H9 (cell line): ENCODE results near the gene PCDHGB7. TPM values are rescaled to one million over a fixed set of nuclear protein-coding genes. Genes with fewer than 3 reads are reported as not detected.

Experiments
- DNase-seq: peaks from one replicate; pipeline ENCODE4 v3.0.0-alpha.2; 2017
- H2AFZ ChIP-seq: one replicate; pipeline ENCODE4 v1.6.1; 2013; ENCODE audit warnings: mild to moderate bottlenecking, low read length, control low read depth, moderate library complexity
- H2AK5ac ChIP-seq: 2 replicates; pipeline ENCODE4 v1.6.1; 2013; ENCODE audit warnings: low read length, control low read depth, mixed read lengths; ENCODE audit not compliant: insufficient read length
- H2BK120ac ChIP-seq: one replicate; pipeline ENCODE4 v1.6.1; 2013; ENCODE audit warnings: low read depth, mild to moderate bottlenecking, low read length, control low read depth, inconsistent platforms; ENCODE audit not compliant: poor library complexity, severe bottlenecking
- H2BK12ac ChIP-seq: 2 replicates; pipeline ENCODE4 v1.6.1; 2013; ENCODE audit warnings: low read length, control low read depth, mixed read lengths, low read depth; ENCODE audit not compliant: insufficient read length
- H2BK15ac ChIP-seq: 2 replicates; pipeline ENCODE4 v1.6.1; 2013; ENCODE audit warnings: low read depth, low read length, control low read depth
- H2BK20ac ChIP-seq: one replicate; pipeline ENCODE4 v1.6.1; 2013; ENCODE audit warnings: low read depth, mild to moderate bottlenecking, low read length, control low read depth, inconsistent platforms; ENCODE audit not compliant: poor library complexity, severe bottlenecking
- H2BK5ac ChIP-seq: 2 replicates; pipeline ENCODE4 v1.6.1; 2013; ENCODE audit warnings: low read length, control low read depth, mixed read lengths; ENCODE audit not compliant: insufficient read length
- H3K14ac ChIP-seq: 2 replicates; pipeline ENCODE4 v1.6.1; 2013; ENCODE audit warnings: low read length, control low read depth; ENCODE audit not compliant: insufficient read depth
- H3K18ac ChIP-seq: 2 replicates; pipeline ENCODE4 v1.6.1; 2013; ENCODE audit warnings: low read depth, mild to moderate bottlenecking, mixed read lengths, low read length, control low read depth; ENCODE audit not compliant: insufficient read length
- H3K23ac ChIP-seq: 2 replicates; pipeline ENCODE4 v1.6.1; 2013; ENCODE audit warnings: low read length, control low read depth, mixed read lengths, low read depth; ENCODE audit not compliant: insufficient read length
- H3K23me2 ChIP-seq: 2 replicates; pipeline ENCODE4 v1.6.1; 2013; ENCODE audit warnings: low read depth, mild to moderate bottlenecking, mixed read lengths, low read length, control low read depth; ENCODE audit not compliant: insufficient read length, poor library complexity, severe bottlenecking
- H3K27ac ChIP-seq: 2 replicates; pipeline ENCODE4 v1.5.1; 2013; ENCODE audit warnings: low read length, control low read depth, mixed read lengths, low read depth; ENCODE audit not compliant: insufficient read length
- H3K27me3 ChIP-seq: 2 replicates; pipeline ENCODE4 v1.6.1; 2013; ENCODE audit warnings: low read length, control low read depth, inconsistent platforms; ENCODE audit not compliant: insufficient read depth
- H3K4ac ChIP-seq: 2 replicates; pipeline ENCODE4 v1.6.1; 2013; ENCODE audit warnings: low read depth, mild to moderate bottlenecking, control low read depth, inconsistent platforms, low read length, moderate library complexity
- H3K4me1 ChIP-seq: 2 replicates; pipeline ENCODE4 v1.6.1; 2013; ENCODE audit warnings: low read length, control low read depth, inconsistent platforms; ENCODE audit not compliant: insufficient read depth
- H3K4me2 ChIP-seq: 2 replicates; pipeline ENCODE4 v1.6.1; 2013; ENCODE audit warnings: low read length, control low read depth, mixed read lengths; ENCODE audit not compliant: insufficient read length, insufficient read depth
- H3K56ac ChIP-seq: 2 replicates; pipeline ENCODE4 v1.6.1; 2013; ENCODE audit warnings: low read depth, mild to moderate bottlenecking, mixed read lengths, low read length, control low read depth; ENCODE audit not compliant: insufficient read length
- H3K79me1 ChIP-seq: 2 replicates; pipeline ENCODE4 v1.6.1; 2013; ENCODE audit warnings: low read depth, mild to moderate bottlenecking, moderate library complexity, low read length, control low read depth, inconsistent platforms; ENCODE audit not compliant: insufficient read depth, poor library complexity, severe bottlenecking
- H3K79me2 ChIP-seq: 2 replicates; pipeline ENCODE4 v1.6.1; 2013; ENCODE audit warnings: low read length, control low read depth, inconsistent platforms; ENCODE audit not compliant: insufficient read depth
- H3K9ac ChIP-seq: 2 replicates; pipeline ENCODE4 v1.6.1; 2013; ENCODE audit warnings: low read length, control low read depth, mixed read lengths; ENCODE audit not compliant: insufficient read length; ENCODE audit errors: extremely low read depth
- H3K9me3 ChIP-seq: one replicate; pipeline ENCODE4 v1.6.1; 2013; ENCODE audit warnings: low read depth, low read length, inconsistent platforms; ENCODE audit not compliant: control insufficient read depth
- H3T11ph ChIP-seq: one replicate; pipeline ENCODE4 v1.6.1; 2013; ENCODE audit warnings: mild to moderate bottlenecking, low read length, control low read depth, inconsistent platforms
- H4K20me1 ChIP-seq: one replicate; pipeline ENCODE4 v1.6.1; 2013; ENCODE audit not compliant: control insufficient read depth, insufficient read length, insufficient read depth
- H4K5ac ChIP-seq: 2 replicates; pipeline ENCODE4 v1.6.1; 2013; ENCODE audit warnings: low read depth, mild to moderate bottlenecking, mixed read lengths, low read length, control low read depth; ENCODE audit not compliant: insufficient read length
- H4K8ac ChIP-seq: replicated peaks from 2 replicates; pipeline ENCODE4 v1.6.1; 2013; ENCODE audit warnings: low read length, control low read depth, mixed read lengths, low read depth; ENCODE audit not compliant: insufficient read length
- H4K91ac ChIP-seq: 2 replicates; pipeline ENCODE4 v1.6.1; 2013; ENCODE audit warnings: low read depth, mild to moderate bottlenecking, moderate library complexity, mixed read lengths, low read length, control low read depth; ENCODE audit not compliant: insufficient read length
- H3K27ac Mint-ChIP-seq, 3 experiments: 2 replicates in 2 of 3; 3 replicates in 1 of 3; pipeline ENCODE4 v1.8.0; 2020 to 2021; ENCODE audit warnings: mixed read lengths in 3 of 3, mild to moderate bottlenecking in 1 of 3, moderate library complexity in 1 of 3
- H3K27me3 Mint-ChIP-seq: 2 replicates; pipeline ENCODE4 v1.8.0; 2021; ENCODE audit warnings: low read depth, mild to moderate bottlenecking, moderate library complexity, mixed read lengths
- H3K36me3 Mint-ChIP-seq, 3 experiments: 2 replicates in 2 of 3; 3 replicates in 1 of 3; pipeline ENCODE4 v1.8.0; 2020 to 2021; ENCODE audit warnings: low read depth in 3 of 3, mixed read lengths in 3 of 3; ENCODE audit not compliant: insufficient read depth in 1 of 3
- H3K4me1 Mint-ChIP-seq, 2 experiments: 2 replicates each; pipeline ENCODE4 v1.8.0; 2020; ENCODE audit warnings: mixed read lengths in 2 of 2
- H3K4me3 Mint-ChIP-seq, 2 experiments: 2 replicates in 1 of 2; 3 replicates in 1 of 2; pipeline ENCODE4 v1.8.0; 2020 to 2021; ENCODE audit warnings: mild to moderate bottlenecking in 2 of 2, mixed read lengths in 2 of 2, moderate library complexity in 1 of 2
- H3K9me3 Mint-ChIP-seq, 2 experiments: 2 replicates in 1 of 2; 3 replicates in 1 of 2; pipeline ENCODE4 v1.8.0; 2020; ENCODE audit warnings: mild to moderate bottlenecking in 2 of 2, mixed read lengths in 2 of 2, moderate library complexity in 1 of 2
- WGBS: extraction: QIAGEN DNeasy Blood & Tissue Kit; methylation state at CpG from one replicate; pipeline ENCODE4 v1.1.7; 2013; ENCODE audit warnings: missing lambda C conversion rate, low lambda C conversion rate, mixed read lengths; ENCODE audit not compliant: insufficient read length; ENCODE audit errors: extremely low coverage; 5-methylcytosine and 5-hydroxymethylcytosine counted together
- total RNA-seq: library from RNA; stranded (reverse); gene quantifications from 2 replicates; pipeline ENCODE4 v1.2.1, GENCODE V29; 2021
- TF ChIP-seq, protein P1 (sequence below): fragments of 200-600 bp; sonication (generic); conservative IDR thresholded peaks from 3 replicates; pipeline ENCODE4 v1.8.0; 2021; ENCODE audit warnings: antibody characterized with exemption, mild to moderate bottlenecking

PCDHGB7 gene
- total RNA-seq, 1 experiment from 2014 or later, result 7.7 TPM

DNA sequence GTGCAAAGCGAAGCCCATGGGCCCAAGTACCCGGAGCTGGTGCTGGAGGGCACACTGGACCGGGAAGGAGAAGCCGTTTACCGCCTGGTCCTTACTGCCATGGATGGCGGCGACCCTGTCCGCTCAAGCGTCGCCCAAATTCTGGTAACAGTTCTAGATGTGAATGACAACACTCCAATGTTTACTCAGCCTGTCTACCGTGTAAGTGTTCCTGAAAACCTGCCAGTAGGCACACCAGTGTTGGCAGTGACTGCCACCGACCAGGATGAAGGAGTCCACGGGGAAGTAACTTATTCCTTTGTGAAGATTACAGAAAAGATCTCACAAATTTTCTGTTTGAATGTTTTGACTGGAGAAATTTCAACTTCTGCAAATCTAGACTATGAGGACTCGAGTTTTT lies 42.9 kb upstream of the PCDHGB7 start:
- DNase-seq, result no peak
- H3K4ac ChIP-seq, result no peak overlapping the region
- TF ChIP-seq, protein P1, sequence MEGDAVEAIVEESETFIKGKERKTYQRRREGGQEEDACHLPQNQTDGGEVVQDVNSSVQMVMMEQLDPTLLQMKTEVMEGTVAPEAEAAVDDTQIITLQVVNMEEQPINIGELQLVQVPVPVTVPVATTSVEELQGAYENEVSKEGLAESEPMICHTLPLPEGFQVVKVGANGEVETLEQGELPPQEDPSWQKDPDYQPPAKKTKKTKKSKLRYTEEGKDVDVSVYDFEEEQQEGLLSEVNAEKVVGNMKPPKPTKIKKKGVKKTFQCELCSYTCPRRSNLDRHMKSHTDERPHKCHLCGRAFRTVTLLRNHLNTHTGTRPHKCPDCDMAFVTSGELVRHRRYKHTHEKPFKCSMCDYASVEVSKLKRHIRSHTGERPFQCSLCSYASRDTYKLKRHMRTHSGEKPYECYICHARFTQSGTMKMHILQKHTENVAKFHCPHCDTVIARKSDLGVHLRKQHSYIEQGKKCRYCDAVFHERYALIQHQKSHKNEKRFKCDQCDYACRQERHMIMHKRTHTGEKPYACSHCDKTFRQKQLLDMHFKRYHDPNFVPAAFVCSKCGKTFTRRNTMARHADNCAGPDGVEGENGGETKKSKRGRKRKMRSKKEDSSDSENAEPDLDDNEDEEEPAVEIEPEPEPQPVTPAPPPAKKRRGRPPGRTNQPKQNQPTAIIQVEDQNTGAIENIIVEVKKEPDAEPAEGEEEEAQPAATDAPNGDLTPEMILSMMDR, result no peak
- H3K79me1 ChIP-seq, result no peaks in the 10 kb centered on the region
- H3K27me3 ChIP-seq, result no peaks in the 10 kb centered on the region
- no peaks in the 10 kb centered on the region for H3K4me1 ChIP-seq
- no peak overlapping the region for H2BK15ac ChIP-seq
- H3K23ac ChIP-seq, result no peak overlapping the region
- H3T11ph ChIP-seq, result no peak overlapping the region
- peaks cover 34% of the 10 kb centered on the region for H3K9me3 ChIP-seq
- H4K20me1 ChIP-seq, result no peaks in the 10 kb centered on the region
- no peak overlapping the region for H3K18ac ChIP-seq
- H3K27ac Mint-ChIP-seq, result no peak overlapping the region
- peaks cover 60 to 69% of the 10 kb centered on the region in 2 experiments for H3K9me3 Mint-ChIP-seq
- H2AK5ac ChIP-seq, result no peak overlapping the region
- no peak overlapping the region for H3K9ac ChIP-seq
- WGBS, result no CpG with 5 or more reads among the region's 14 CpGs
- H3K79me2 ChIP-seq, result no peaks in the 10 kb centered on the region
- H4K8ac ChIP-seq, result no peak overlapping the region
- H2BK5ac ChIP-seq, result no peak overlapping the region
- H3K4me3 Mint-ChIP-seq, result no peak overlapping the region
- H3K14ac ChIP-seq, result no peak overlapping the region
- peaks cover 9% of the 10 kb centered on the region for H3K27me3 Mint-ChIP-seq
- H2BK120ac ChIP-seq, result no peak overlapping the region
- no peak overlapping the region for H3K56ac ChIP-seq
- no peak overlapping the region for H3K4me2 ChIP-seq
- H3K4me1 Mint-ChIP-seq, result no peaks in the 10 kb centered on the region
- no peak overlapping the region for H2AFZ ChIP-seq
- H3K27ac ChIP-seq, result no peak overlapping the region
- no peak overlapping the region for H4K91ac ChIP-seq
- no peak overlapping the region for H2BK20ac ChIP-seq
- H4K5ac ChIP-seq, result no peak overlapping the region
- H3K36me3 Mint-ChIP-seq, result peaks cover 33 to 52% (median 50%) of the 10 kb centered on the region in 3 experiments
- H3K23me2 ChIP-seq, result no peaks in the 10 kb centered on the region
- H2BK12ac ChIP-seq, result no peak overlapping the region
